ENCODE results near the gene LPAR1. TPM values are rescaled to one million over a fixed set of nuclear protein-coding genes. Genes with fewer than 3 reads are reported as not detected.

Gene LPAR1
- total and polyA plus RNA-seq, 2 of the 8 experiments (the other 6 are each of a cell fraction or from before 2014, with no cell fraction given), result 3.4 to 5.1 TPM

DNA sequence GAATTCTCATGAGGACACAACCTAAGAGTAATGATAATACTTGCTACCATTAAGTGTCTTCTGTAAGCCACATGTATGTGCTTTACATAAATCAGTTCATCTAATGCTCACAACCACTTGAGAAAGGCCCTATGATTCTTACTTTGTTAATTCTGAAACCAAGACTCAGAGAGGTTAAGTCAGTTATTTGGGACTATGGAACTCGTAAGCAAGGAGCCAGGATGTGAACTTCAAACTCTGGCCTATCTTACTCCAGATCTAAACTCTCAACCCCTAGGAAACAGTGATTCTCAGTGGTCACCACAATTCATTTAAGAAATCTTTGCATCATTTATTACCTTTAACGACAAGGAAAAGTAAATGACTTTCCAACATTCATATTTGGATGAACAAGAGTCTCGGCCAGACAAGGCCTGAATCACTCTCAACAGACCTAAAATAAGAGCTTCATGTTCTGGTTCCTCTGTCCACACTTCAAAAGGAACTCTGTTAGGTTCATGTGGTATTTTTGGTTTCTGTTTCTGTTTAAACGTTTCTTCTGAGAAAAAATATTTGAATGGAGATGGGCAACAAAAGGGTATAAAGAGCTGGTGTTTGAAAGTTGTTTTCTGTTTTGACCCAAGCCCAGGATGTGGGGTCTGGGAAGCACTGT is 104.8 kb downstream of the LPAR1 start:
- DNase-seq (ENCODE audit: low read depth in 1 of 2, low spot score in 2 of 2) (no peak), FAIRE-seq (no peak)
- no peak overlapping the region for H2BK12ac ChIP-seq (ENCODE audit: low read depth, low read length)
- H3K14ac ChIP-seq (ENCODE audit: insufficient read length), result no peak overlapping the region
- no peaks in the 10 kb centered on the region for H3K23me2 ChIP-seq (ENCODE audit: low read depth, low read length)
- peaks cover 0 to 2% (median 0%) of the 10 kb centered on the region in 4 experiments; a peak in 1 of 7 replicates for H3K4me1 ChIP-seq (replicated peaks in 1 of 4; ENCODE audit: control insufficient read depth in 3 of 4, insufficient read depth in 4 of 4, low read length in 3 of 4)
- no peaks in the 10 kb centered on the region for H3K79me1 ChIP-seq (ENCODE audit: low read depth, low read length)
- no peak overlapping the region for H2AFZ ChIP-seq (ENCODE audit: low read length)
- no peak overlapping the region for H2BK20ac ChIP-seq (ENCODE audit: low read length)
- H3K23ac ChIP-seq (ENCODE audit: insufficient read length), result no peak overlapping the region
- no peaks in the 10 kb centered on the region for H3K36me3 ChIP-seq (ENCODE audit: control insufficient read depth in 2 of 4, insufficient read depth in 4 of 4, low read length in 3 of 4)
- POLR2A ChIA-PET (ENCODE audit: partially characterized antibody), result no interaction called here
- no peak overlapping the region for H4K8ac ChIP-seq (ENCODE audit: extremely low read depth, insufficient read depth, low read length)
- H3K4ac ChIP-seq (replicated peaks; ENCODE audit: insufficient read length, low read depth, low read length), result no peak overlapping the region
- H3K27me3 ChIP-seq (replicated peaks in 1 of 4; ENCODE audit: control insufficient read depth in 3 of 4, extremely low read depth in 1 of 4, insufficient read depth in 3 of 4, low read length in 3 of 4), result no peaks in the 10 kb centered on the region
- H2AK5ac ChIP-seq (ENCODE audit: low read depth, low read length), result no peak overlapping the region
- no peak overlapping the region for H2BK5ac ChIP-seq (ENCODE audit: low read depth, low read length)
- H3K9ac ChIP-seq (replicated peaks in 1 of 4; ENCODE audit: extremely low read depth in 1 of 4, low read depth in 3 of 4, low read length in 3 of 4), result no peak overlapping the region
- WGBS, 2 experiments (ENCODE audit: extremely low coverage in 1 of 2, insufficient coverage in 1 of 2, insufficient read length in 1 of 2, insufficient replicate concordance in 2 of 2, low coverage in 1 of 2, low lambda C conversion rate in 2 of 2, missing lambda C conversion rate in 1 of 2), result 89% methylated on average over 4 of the region's 4 CpGs; no CpG with 5 or more reads in 1 of the 2 experiments
- no peak overlapping the region for H4K5ac ChIP-seq (ENCODE audit: insufficient read length, low read depth, low read length)
- no peak overlapping the region for H3K4me3 ChIP-seq (ENCODE audit: extremely low read depth in 1 of 4, insufficient read depth in 2 of 4, low read depth in 3 of 4, low read length in 4 of 4)
- no peak for TF ChIP-seq CREB1 (IDR thresholded peaks at IDR 0.05)
- H3K4me2 ChIP-seq (ENCODE audit: insufficient read depth in 1 of 2, low read depth in 2 of 2, low read length in 2 of 2), result no peak overlapping the region
- no peaks in the 10 kb centered on the region for H3K9me3 ChIP-seq (ENCODE audit: insufficient read depth in 2 of 2, low read depth in 1 of 2, low read length in 1 of 2)
- no peaks in the 10 kb centered on the region for H4K20me1 ChIP-seq (replicated peaks in 1 of 2; ENCODE audit: control insufficient read depth in 1 of 2, insufficient read depth in 2 of 2, low read length in 2 of 2)
- H4K91ac ChIP-seq (replicated peaks; ENCODE audit: insufficient read length, low read length), result no peak overlapping the region
- H2BK120ac ChIP-seq (replicated peaks; ENCODE audit: low read depth, low read length), result no peak overlapping the region
- CTCF ChIA-PET (ENCODE audit: partially characterized antibody), result no interaction called here
- no peak overlapping the region for H2BK15ac ChIP-seq (ENCODE audit: low read length)
- no peak overlapping the region for H3K27ac ChIP-seq (ENCODE audit: low read depth, low read length)
- H3K56ac ChIP-seq (replicated peaks; ENCODE audit: insufficient read length, low read depth, low read length), result no peak overlapping the region
- no peaks in the 10 kb centered on the region for H3K79me2 ChIP-seq (ENCODE audit: control insufficient read depth in 1 of 2, insufficient read depth in 2 of 2, low read length in 2 of 2)
- H3K18ac ChIP-seq (ENCODE audit: extremely low read depth, low read length), result no peak overlapping the region
